ENCODE measurements around the gene MSH2. TPM values are rescaled to one million over a fixed set of nuclear protein-coding genes. Genes with fewer than 3 reads are reported as not detected.

Gene MSH2
- total RNA-seq, 1 experiment from 2014 or later, result 139 TPM

GRCh38 chr2:47518497-47519146 is 115.7 kb downstream of the MSH2 start:
- no peaks in the 10 kb centered on the region; the same call in 1 of the 2 replicates for H3K27me3 Mint-ChIP-seq (ENCODE audit: low read depth)
- H3K36me3 Mint-ChIP-seq (ENCODE audit: insufficient read depth in 1 of 3, low read depth in 3 of 3), result peaks cover 2 to 8% (median 7%) of the 10 kb centered on the region in 3 experiments; a peak in 6 of 7 replicates
- H3K23me2 ChIP-seq (ENCODE audit: insufficient read length, low read depth, low read length, poor library complexity, severe bottlenecking), result no peaks in the 10 kb centered on the region
- no peak overlapping the region for H3K27ac Mint-ChIP-seq
- no peak overlapping the region for H3T11ph ChIP-seq (ENCODE audit: low read length)
- H3K56ac ChIP-seq (ENCODE audit: insufficient read length, low read depth, low read length), result no peak overlapping the region
- no peaks in the 10 kb centered on the region for H3K79me1 ChIP-seq (ENCODE audit: insufficient read depth, low read depth, low read length, poor library complexity, severe bottlenecking)
- no peaks in the 10 kb centered on the region for H3K4me1 ChIP-seq (ENCODE audit: insufficient read depth, low read length)
- H3K23ac ChIP-seq (ENCODE audit: insufficient read length, low read depth, low read length), result no peak overlapping the region
- H4K91ac ChIP-seq (ENCODE audit: insufficient read length, low read depth, low read length), result no peak overlapping the region
- peaks cover 35 to 55% of the 10 kb centered on the region in 2 experiments for H3K4me1 Mint-ChIP-seq
- H2BK15ac ChIP-seq (ENCODE audit: low read depth, low read length), result no peak overlapping the region
- H2AK5ac ChIP-seq (ENCODE audit: insufficient read length, low read length), result no peak overlapping the region
- H4K5ac ChIP-seq (ENCODE audit: insufficient read length, low read depth, low read length), result no peak overlapping the region
- DNase-seq, result no peak
- H3K27ac ChIP-seq (ENCODE audit: insufficient read length, low read depth, low read length), result no peak overlapping the region
- no peak overlapping the region for H2BK12ac ChIP-seq (ENCODE audit: insufficient read length, low read depth, low read length)
- no peak for TF ChIP-seq CTCF (conservative IDR thresholded peaks at IDR 0.05)
- H2BK5ac ChIP-seq (ENCODE audit: insufficient read length, low read length), result no peak overlapping the region
- H3K9me3 ChIP-seq (ENCODE audit: control insufficient read depth, low read depth, low read length), result no peaks in the 10 kb centered on the region
- H3K4me3 Mint-ChIP-seq, result no peak overlapping the region
- no peaks in the 10 kb centered on the region for H3K79me2 ChIP-seq (ENCODE audit: insufficient read depth, low read length)
- no peaks in the 10 kb centered on the region for H3K27me3 ChIP-seq (ENCODE audit: insufficient read depth, low read length)
- H2BK20ac ChIP-seq (ENCODE audit: low read depth, low read length, poor library complexity, severe bottlenecking), result no peak overlapping the region
- H3K14ac ChIP-seq (ENCODE audit: insufficient read depth, low read length), result no peak overlapping the region; the same call in 1 of the 2 replicates
- H3K9me3 Mint-ChIP-seq, result no peaks in the 10 kb centered on the region
- H3K9ac ChIP-seq (ENCODE audit: extremely low read depth, insufficient read length, low read length), result no peak overlapping the region
- H3K4ac ChIP-seq (ENCODE audit: low read depth, low read length), result no peak overlapping the region
- no peak overlapping the region for H2AFZ ChIP-seq (ENCODE audit: low read length)
- no CpG with 5 or more reads among the region's 12 CpGs for WGBS (ENCODE audit: extremely low coverage, insufficient read length, low lambda C conversion rate)
- H3K4me2 ChIP-seq (ENCODE audit: insufficient read depth, insufficient read length, low read length), result no peak overlapping the region
- no peak overlapping the region for H3K18ac ChIP-seq (ENCODE audit: insufficient read length, low read depth, low read length)
- H2BK120ac ChIP-seq (ENCODE audit: low read depth, low read length, poor library complexity, severe bottlenecking), result no peak overlapping the region
- H4K20me1 ChIP-seq (ENCODE audit: control insufficient read depth, insufficient read depth, insufficient read length), result no peaks in the 10 kb centered on the region
- no peak overlapping the region for H4K8ac ChIP-seq (replicated peaks; ENCODE audit: insufficient read length, low read depth, low read length)
